HEK293 (cell line): ENCODE results near the gene ALKBH7.

Source experiments
- CTCF ChIA-PET: fragments of 350-600 bp; formaldehyde crosslinking; extraction: SDS; loops from one replicate; lab custom pipeline; 2021; ENCODE audit warnings: antibody characterized with exemption; lab: Yijun Ruan, JAX
- POLR2A ChIA-PET: fragments of 300-600 bp; formaldehyde crosslinking; extraction: SDS; loops from one replicate; lab custom pipeline; 2020; ENCODE audit warnings: antibody characterized with exemption, inconsistent platforms; lab: Yijun Ruan, JAX
- H3K27ac ChIP-seq: fragments of 200-500 bp; sonication (Bioruptor generic); 2 replicates; pipeline ENCODE4 v1.5.1; 2014; ENCODE audit warnings: low read depth, low read length, control low read depth, inconsistent platforms; ENCODE audit errors: extremely low read depth
- H3K36me3 ChIP-seq, 2 experiments: fragments of 200-500 bp in 1 of 2; sonication (Bioruptor generic) in 1 of 2; 1 replicate in 1 of 2; 2 replicates in 1 of 2; pipeline ENCODE4 v1.5.1; 2014 to 2017; ENCODE audit warnings: inconsistent platforms in 2 of 2, low read length in 2 of 2; ENCODE audit not compliant: control insufficient read depth in 2 of 2, insufficient read depth in 1 of 2
- H3K4me1 ChIP-seq: fragments of 200-500 bp; sonication (Bioruptor generic); 2 replicates; pipeline ENCODE4 v1.5.1; 2014; ENCODE audit warnings: mild to moderate bottlenecking, low read length, inconsistent platforms; ENCODE audit not compliant: control insufficient read depth, insufficient read depth
- H3K4me3 ChIP-seq: 2 replicates; pipeline ENCODE4 v1.5.1; 2011; ENCODE audit warnings: low read depth, mild to moderate bottlenecking, control low read depth, low read length, moderate library complexity
- H3K9me3 ChIP-seq: fragments of 200-500 bp; sonication (Bioruptor generic); 2 replicates; pipeline ENCODE4 v1.5.1; 2014; ENCODE audit warnings: low read depth, low read length, inconsistent platforms; ENCODE audit not compliant: control insufficient read depth, insufficient read depth
- BCL11A ChIP-seq: fragments of 450-650 bp; formaldehyde crosslinking; IDR thresholded peaks from 2 replicates; pipeline ENCODE4 v1.5.1; 2016; ENCODE audit warnings: low read depth, missing biosample characterization, missing genetic modification characterization
- GLIS1 ChIP-seq: fragments of 450-650 bp; formaldehyde crosslinking; IDR thresholded peaks from 2 replicates; pipeline ENCODE4 v1.5.1; 2016; ENCODE audit warnings: missing biosample characterization, missing genetic modification characterization
- GLIS2 ChIP-seq: fragments of 450-650 bp; formaldehyde crosslinking; IDR thresholded peaks from 2 replicates; pipeline ENCODE4 v1.5.1; 2016; ENCODE audit warnings: missing biosample characterization, missing genetic modification characterization
- HOXC10 ChIP-seq: sonication (generic); formaldehyde crosslinking; IDR thresholded peaks from 2 replicates; pipeline ENCODE4 v1.8.1; 2023; ENCODE audit warnings: mild to moderate bottlenecking, missing genetic modification reagents
- SP3 ChIP-seq: fragments of 450-650 bp; formaldehyde crosslinking; IDR thresholded peaks from 2 replicates; pipeline ENCODE4 v1.5.1; 2016; ENCODE audit warnings: missing biosample characterization, missing genetic modification characterization
- ZBTB48 ChIP-seq: fragments of 450-650 bp; formaldehyde crosslinking; IDR thresholded peaks from 2 replicates; pipeline ENCODE4 v1.5.1; 2016; ENCODE audit warnings: missing biosample characterization, missing genetic modification characterization
- ZIC2 ChIP-seq: fragments of 450-650 bp; formaldehyde crosslinking; IDR thresholded peaks from 2 replicates; pipeline ENCODE4 v1.5.1; 2016; ENCODE audit warnings: missing biosample characterization, missing genetic modification characterization
- ZNF623 ChIP-seq: fragments of 450-650 bp; formaldehyde crosslinking; IDR thresholded peaks from 2 replicates; pipeline ENCODE4 v1.5.1; 2016; ENCODE audit warnings: missing biosample characterization, missing genetic modification characterization
- ZNF654 ChIP-seq: fragments of 450-650 bp; formaldehyde crosslinking; IDR thresholded peaks from 2 replicates; pipeline ENCODE4 v1.5.1; 2016; ENCODE audit warnings: low read depth, missing biosample characterization, missing genetic modification characterization
- ZNF76 ChIP-seq: fragments of 450-650 bp; formaldehyde crosslinking; IDR thresholded peaks from 2 replicates; pipeline ENCODE4; 2016; ENCODE audit warnings: low read depth, missing biosample characterization, missing genetic modification characterization, borderline replicate concordance
- TF ChIP-seq, protein P1 (sequence below): fragments of 450-650 bp; formaldehyde crosslinking; IDR thresholded peaks from 2 replicates; pipeline ENCODE4 v1.5.1; 2016; ENCODE audit warnings: missing biosample characterization, missing genetic modification characterization
- TF ChIP-seq, protein P2 (sequence below): fragments of 450-650 bp; formaldehyde crosslinking; IDR thresholded peaks from 2 replicates; pipeline ENCODE4 v1.5.1; 2016; ENCODE audit warnings: missing biosample characterization, missing genetic modification characterization

Gene ALKBH7

DNA sequence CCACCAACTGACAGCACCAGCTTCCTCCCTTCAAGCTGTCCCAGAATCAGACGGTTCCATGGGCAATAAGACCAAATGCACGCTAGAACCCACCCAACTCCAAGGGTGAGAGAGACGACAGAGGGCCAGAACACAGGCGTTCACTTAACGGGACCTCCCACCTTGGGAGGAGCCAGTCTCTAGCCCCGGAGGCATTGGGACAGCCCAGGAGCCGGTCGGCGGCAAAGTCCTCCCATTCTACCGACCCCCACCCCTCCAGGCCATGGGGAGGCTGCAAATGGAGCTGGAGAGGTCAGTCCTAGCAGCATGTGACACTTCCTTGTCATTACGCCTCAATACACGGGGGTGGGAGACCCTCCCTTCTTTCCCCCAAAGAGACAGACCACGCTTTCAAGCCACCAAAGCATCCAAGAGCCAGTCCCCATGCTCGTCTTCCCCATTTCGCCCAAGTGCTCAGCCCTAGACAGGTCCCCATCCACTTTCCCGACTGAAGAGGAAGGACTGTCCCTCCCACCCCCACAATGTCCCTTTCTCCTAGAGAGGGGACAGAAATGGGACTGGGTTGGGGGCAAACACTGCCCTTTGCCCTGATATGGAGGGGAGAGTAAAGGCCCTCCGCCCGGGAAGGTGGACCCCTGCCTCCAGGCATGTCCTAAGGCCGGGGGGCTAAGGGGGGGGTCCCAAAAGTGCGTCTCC, 51.1 kb downstream of the ALKBH7 start (continued):
- TF ChIP-seq, protein P1, sequence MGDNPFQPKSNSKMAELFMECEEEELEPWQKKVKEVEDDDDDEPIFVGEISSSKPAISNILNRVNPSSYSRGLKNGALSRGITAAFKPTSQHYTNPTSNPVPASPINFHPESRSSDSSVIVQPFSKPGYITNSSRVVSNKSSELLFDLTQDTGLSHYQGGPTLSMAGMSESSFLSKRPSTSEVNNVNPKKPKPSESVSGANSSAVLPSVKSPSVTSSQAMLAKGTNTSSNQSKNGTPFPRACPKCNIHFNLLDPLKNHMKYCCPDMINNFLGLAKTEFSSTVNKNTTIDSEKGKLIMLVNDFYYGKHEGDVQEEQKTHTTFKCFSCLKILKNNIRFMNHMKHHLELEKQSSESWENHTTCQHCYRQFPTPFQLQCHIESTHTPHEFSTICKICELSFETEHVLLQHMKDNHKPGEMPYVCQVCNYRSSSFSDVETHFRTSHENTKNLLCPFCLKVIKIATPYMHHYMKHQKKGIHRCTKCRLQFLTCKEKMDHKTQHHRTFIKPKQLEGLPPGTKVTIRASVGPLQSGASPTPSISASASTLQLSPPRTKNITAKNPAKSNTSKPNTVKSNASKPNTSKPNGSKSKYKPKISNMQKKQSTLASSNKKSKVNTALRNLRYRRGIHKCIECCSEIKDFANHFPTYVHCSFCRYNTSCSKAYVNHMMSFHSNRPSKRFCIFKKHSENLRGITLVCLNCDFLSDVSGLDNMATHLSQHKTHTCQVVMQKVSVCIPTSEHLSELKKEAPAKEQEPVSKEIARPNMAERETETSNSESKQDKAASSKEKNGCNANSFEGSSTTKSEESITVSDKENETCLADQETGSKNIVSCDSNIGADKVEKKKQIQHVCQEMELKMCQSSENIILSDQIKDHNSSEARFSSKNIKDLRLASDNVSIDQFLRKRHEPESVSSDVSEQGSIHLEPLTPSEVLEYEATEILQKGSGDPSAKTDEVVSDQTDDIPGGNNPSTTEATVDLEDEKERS (tag by site-specific recombination), result no peak
- TF ChIP-seq ZBTB48 (tag by site-specific recombination) (peak; percentile 10; the same call in 1 of the 2 replicates), ZNF623 (no peak), ZNF654 (no peak)

DNA sequence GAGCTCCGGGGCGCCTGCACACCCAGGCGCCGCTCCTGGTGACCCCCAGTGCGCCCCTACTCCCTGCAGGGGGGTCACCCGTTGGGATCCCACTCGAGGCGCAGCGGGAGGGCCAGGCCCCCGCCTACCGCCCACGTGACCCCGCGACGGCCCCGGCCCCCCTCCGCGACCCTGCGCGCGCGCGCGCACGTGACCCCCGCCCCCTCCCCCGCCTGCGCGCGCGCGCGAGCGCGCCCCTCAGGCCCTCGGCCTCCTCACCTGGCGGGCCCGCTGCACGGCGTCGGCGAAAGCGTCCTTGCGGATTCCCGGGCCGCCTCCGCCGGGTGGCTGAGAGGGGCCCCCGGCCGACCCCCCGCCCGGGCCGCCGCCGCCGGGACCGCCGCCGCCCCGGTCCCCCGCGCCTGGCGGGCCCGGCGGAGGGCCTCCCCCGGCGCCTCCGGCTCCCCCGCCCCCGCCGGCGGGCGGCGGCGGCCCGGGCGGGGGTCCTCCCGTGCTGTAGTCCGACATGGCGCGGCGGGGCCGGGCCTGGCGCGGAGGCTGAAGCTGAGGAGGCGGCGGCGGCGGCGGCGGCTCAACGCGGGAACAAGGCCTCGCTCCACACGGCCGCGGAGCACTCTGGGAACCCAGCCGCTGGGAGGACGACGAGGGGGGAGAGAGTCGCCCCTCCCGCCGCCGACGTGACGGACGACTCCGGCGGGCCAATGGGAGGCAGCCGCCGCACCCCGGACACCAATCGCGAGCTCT, 51.8 kb downstream of the ALKBH7 start, which contains the start of gene KHSRP:
TSS of gene KHSRP (minus strand) at position 617 of the 744 bp plus-strand sequence. CDS start at position 507, 110 bp downstream.
- ChIA-PET CTCF (interaction anchor here (0.6 kb wide), 1 partner anchor 503 kb away, joined by 3 read pairs; no protein-coding TSS in a partner anchor), POLR2A (interaction anchor here (0.5 to 2.1 kb wide), 24 partner anchors 8 to 412 kb away, joined by 3 to 25 read pairs (median 4); partner anchors contain the start of genes ALKBH7, CLPP, GPR108 and GTF2F1)
- Histone ChIP-seq H3K9me3 (no peaks in the 10 kb centered on the region), H3K36me3 (peaks cover 6 to 40% of the 10 kb centered on the region in 2 experiments; a peak in 2 of 3 replicates), H3K4me1 (peaks cover 7% of the 10 kb centered on the region), H3K27ac (peak within 1 kb of the TSS; percentile 79), H3K4me3 (peak within 1 kb of the TSS; percentile 84)
- peak; percentile 90 for TF ChIP-seq ZIC2 (tag by site-specific recombination)
- TF ChIP-seq SP3 (tag by site-specific recombination), result no peak
- no peak for TF ChIP-seq BCL11A (tag by site-specific recombination)
- peak; percentile 50; the same call in 1 of the 2 replicates for TF ChIP-seq GLIS2 (tag by site-specific recombination)
- TF ChIP-seq ZNF76, result peak; percentile 84
- peak; percentile 79 for TF ChIP-seq GLIS1 (tag by site-specific recombination)
- TF ChIP-seq, protein P2, sequence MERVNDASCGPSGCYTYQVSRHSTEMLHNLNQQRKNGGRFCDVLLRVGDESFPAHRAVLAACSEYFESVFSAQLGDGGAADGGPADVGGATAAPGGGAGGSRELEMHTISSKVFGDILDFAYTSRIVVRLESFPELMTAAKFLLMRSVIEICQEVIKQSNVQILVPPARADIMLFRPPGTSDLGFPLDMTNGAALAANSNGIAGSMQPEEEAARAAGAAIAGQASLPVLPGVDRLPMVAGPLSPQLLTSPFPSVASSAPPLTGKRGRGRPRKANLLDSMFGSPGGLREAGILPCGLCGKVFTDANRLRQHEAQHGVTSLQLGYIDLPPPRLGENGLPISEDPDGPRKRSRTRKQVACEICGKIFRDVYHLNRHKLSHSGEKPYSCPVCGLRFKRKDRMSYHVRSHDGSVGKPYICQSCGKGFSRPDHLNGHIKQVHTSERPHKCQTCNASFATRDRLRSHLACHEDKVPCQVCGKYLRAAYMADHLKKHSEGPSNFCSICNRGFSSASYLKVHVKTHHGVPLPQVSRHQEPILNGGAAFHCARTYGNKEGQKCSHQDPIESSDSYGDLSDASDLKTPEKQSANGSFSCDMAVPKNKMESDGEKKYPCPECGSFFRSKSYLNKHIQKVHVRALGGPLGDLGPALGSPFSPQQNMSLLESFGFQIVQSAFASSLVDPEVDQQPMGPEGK (tag by site-specific recombination), result peak; percentile 98
- TF ChIP-seq HOXC10 (CRISPR knock-in tag), result peak; percentile 77; the same call in 1 of the 2 replicates
